A549 (cell line): ENCODE results near the gene PTGDS.

Experiments
- BHLHE40 ChIP-seq: IDR thresholded peaks from 2 replicates; pipeline ENCODE4 v1.6.1; 2012; ENCODE audit warnings: low read depth, low read length, inconsistent platforms
- CBX8 ChIP-seq: fragments of 200-600 bp; sonication (generic); IDR thresholded peaks from 2 replicates; pipeline ENCODE4 v1.6.1; 2016
- EP300 ChIP-seq, 2 experiments: fragments of >200 bp; sonication (Bioruptor Twin); formaldehyde crosslinking; IDR thresholded peaks; 2 replicates in 1 of 2; 3 replicates in 1 of 2; pipeline ENCODE4 v1.6.1; 2016 to 2017
- ESRRA ChIP-seq: fragments of 150-350 bp; IDR thresholded peaks from 2 replicates; pipeline ENCODE4 v1.6.1; 2014; ENCODE audit warnings: mild to moderate bottlenecking, low read length, borderline replicate concordance
- FOSL2 ChIP-seq, 2 experiments: fragments of 450-650 bp in 1 of 2; fragments of >200 bp in 1 of 2; sonication (Bioruptor Twin) in 1 of 2; formaldehyde crosslinking; IDR thresholded peaks; 2 replicates each; pipeline versions ENCODE4 v1.5.0 to v1.6.1; 2016 to 2020; ENCODE audit warnings: mild to moderate bottlenecking in 1 of 2, moderate library complexity in 1 of 2
- HOXA7 ChIP-seq: fragments of 250-450 bp; sonication (Bioruptor Pico); IDR thresholded peaks from 2 replicates; pipeline ENCODE4 v1.5.0; 2020; ENCODE audit warnings: mild to moderate bottlenecking, moderate library complexity
- POLR2A ChIP-seq: IDR thresholded peaks from 2 replicates; pipeline ENCODE4 v1.6.1; 2012; ENCODE audit warnings: mild to moderate bottlenecking, low read length
- TF ChIP-seq, protein P1 (sequence below): fragments of >200 bp; sonication (Bioruptor Twin); formaldehyde crosslinking; IDR thresholded peaks from 3 replicates; pipeline ENCODE4 v1.5.1; 2016
- TF ChIP-seq, protein P2 (sequence below): fragments of 200-600 bp; sonication (generic); IDR thresholded peaks from 2 replicates; pipeline ENCODE4 v1.6.1; 2016; ENCODE audit warnings: antibody characterized with exemption, mild to moderate bottlenecking, moderate library complexity

DNA sequence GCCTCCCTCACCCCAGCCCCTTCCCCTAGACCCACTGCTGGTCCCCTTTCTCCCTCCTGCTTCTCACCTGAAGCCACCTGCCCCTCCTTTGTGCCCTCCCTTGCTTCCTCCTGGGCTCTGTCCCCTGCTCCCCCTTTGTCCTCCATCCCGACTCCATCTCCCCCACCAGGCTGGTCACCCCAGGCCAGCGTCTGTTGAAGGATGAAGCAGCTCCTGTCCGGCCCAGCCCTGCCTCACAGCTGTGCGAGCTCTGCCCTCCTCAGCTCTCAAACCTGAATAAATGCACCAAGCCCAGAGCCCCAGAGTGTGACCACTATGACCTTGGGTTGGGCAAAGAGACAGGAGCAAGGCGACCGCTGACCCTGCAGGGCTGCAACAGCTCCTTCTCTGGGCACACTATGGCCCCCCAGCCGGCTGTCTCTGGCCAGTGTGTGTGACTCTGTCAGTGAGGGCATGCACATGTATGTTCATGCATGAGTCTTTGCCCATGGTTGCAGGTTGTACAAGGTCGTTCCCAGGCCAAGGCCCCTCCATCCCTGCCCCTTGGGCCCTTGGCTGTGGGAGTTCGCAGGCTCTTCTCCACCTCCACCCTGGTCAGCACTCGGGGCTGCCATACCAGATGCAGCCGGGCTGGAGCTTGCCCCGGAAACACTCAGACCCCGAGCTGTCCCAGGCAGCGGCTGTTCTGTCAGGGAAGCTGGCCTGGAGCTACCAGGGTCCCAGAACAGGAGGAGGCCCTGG, 21.9 kb upstream of the PTGDS start:
- TF ChIP-seq, protein P1, sequence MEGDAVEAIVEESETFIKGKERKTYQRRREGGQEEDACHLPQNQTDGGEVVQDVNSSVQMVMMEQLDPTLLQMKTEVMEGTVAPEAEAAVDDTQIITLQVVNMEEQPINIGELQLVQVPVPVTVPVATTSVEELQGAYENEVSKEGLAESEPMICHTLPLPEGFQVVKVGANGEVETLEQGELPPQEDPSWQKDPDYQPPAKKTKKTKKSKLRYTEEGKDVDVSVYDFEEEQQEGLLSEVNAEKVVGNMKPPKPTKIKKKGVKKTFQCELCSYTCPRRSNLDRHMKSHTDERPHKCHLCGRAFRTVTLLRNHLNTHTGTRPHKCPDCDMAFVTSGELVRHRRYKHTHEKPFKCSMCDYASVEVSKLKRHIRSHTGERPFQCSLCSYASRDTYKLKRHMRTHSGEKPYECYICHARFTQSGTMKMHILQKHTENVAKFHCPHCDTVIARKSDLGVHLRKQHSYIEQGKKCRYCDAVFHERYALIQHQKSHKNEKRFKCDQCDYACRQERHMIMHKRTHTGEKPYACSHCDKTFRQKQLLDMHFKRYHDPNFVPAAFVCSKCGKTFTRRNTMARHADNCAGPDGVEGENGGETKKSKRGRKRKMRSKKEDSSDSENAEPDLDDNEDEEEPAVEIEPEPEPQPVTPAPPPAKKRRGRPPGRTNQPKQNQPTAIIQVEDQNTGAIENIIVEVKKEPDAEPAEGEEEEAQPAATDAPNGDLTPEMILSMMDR: no peak
- TF ChIP-seq POLR2A (no peak), ESRRA (no peak), EP300 (IDR thresholded peaks at IDR 0.05) (no peak), BHLHE40 (no peak), CBX8 (no peak), HOXA7 (CRISPR knock-in tag) (no peak), FOSL2 (IDR thresholded peaks at IDR 0.05) (no peak), FOSL2 (CRISPR knock-in tag; IDR thresholded peaks at IDR 0.05) (no peak)
- TF ChIP-seq, protein P2, sequence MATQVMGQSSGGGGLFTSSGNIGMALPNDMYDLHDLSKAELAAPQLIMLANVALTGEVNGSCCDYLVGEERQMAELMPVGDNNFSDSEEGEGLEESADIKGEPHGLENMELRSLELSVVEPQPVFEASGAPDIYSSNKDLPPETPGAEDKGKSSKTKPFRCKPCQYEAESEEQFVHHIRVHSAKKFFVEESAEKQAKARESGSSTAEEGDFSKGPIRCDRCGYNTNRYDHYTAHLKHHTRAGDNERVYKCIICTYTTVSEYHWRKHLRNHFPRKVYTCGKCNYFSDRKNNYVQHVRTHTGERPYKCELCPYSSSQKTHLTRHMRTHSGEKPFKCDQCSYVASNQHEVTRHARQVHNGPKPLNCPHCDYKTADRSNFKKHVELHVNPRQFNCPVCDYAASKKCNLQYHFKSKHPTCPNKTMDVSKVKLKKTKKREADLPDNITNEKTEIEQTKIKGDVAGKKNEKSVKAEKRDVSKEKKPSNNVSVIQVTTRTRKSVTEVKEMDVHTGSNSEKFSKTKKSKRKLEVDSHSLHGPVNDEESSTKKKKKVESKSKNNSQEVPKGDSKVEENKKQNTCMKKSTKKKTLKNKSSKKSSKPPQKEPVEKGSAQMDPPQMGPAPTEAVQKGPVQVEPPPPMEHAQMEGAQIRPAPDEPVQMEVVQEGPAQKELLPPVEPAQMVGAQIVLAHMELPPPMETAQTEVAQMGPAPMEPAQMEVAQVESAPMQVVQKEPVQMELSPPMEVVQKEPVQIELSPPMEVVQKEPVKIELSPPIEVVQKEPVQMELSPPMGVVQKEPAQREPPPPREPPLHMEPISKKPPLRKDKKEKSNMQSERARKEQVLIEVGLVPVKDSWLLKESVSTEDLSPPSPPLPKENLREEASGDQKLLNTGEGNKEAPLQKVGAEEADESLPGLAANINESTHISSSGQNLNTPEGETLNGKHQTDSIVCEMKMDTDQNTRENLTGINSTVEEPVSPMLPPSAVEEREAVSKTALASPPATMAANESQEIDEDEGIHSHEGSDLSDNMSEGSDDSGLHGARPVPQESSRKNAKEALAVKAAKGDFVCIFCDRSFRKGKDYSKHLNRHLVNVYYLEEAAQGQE: no peak
